IMR-90 (cell line): ENCODE data around the gene OSTN. TPM values are rescaled to one million over a fixed set of nuclear protein-coding genes. Genes with fewer than 3 reads are reported as not detected.

Source experiments
- ATAC-seq: fragments of 200-7000 bp; cut with Tn5 transposase; 2 replicates; pipeline ENCODE4 v1.9.1; 2020; ENCODE audit warnings: low read depth, mild to moderate bottlenecking, moderate library complexity
- BruUV-seq: library from RNA; stranded (reverse); fragments of 400-500 nt; replicated peaks from 2 replicates; lab custom pipeline; 2021; lab: Mats Ljungman, UMichigan
- CTCF ChIA-PET: fragments of 300-600 bp; formaldehyde crosslinking; extraction: SDS; loops from one replicate; lab custom pipeline; 2021; ENCODE audit warnings: antibody characterized with exemption; lab: Yijun Ruan, JAX
- POLR2A ChIA-PET: fragments of 300-600 bp; sonication (Branson Sonifier 250); formaldehyde crosslinking; loops from one replicate; lab custom pipeline; 2022; ENCODE audit warnings: antibody characterized with exemption; ENCODE audit not compliant: unreplicated experiment; lab: Charles Lee
- DNase-seq: peaks from one replicate; pipeline ENCODE4 v3.0.0; 2013
- H2AFZ ChIP-seq: replicated peaks from 2 replicates; pipeline ENCODE3; 2013; ENCODE audit warnings: low read length, mild to moderate bottlenecking; ENCODE audit not compliant: poor library complexity
- H2AK5ac ChIP-seq: 2 replicates; pipeline ENCODE4 v1.6.1; 2013; ENCODE audit warnings: low read depth, low read length, inconsistent platforms
- H2AK9ac ChIP-seq: replicated peaks from 2 replicates; pipeline ENCODE3; 2013; ENCODE audit warnings: mild to moderate bottlenecking, low read depth, low read length, moderate library complexity; ENCODE audit not compliant: poor library complexity
- H2BK120ac ChIP-seq: 2 replicates; pipeline ENCODE4 v1.6.1; 2013; ENCODE audit warnings: low read depth, low read length, inconsistent platforms
- H2BK15ac ChIP-seq: 3 replicates; pipeline ENCODE4 v1.6.1; 2013; ENCODE audit warnings: low read depth, low read length, inconsistent platforms
- H2BK20ac ChIP-seq: 2 replicates; pipeline ENCODE4 v1.6.1; 2013; ENCODE audit warnings: low read depth, mild to moderate bottlenecking, inconsistent platforms, low read length, moderate library complexity
- H2BK5ac ChIP-seq: 2 replicates; pipeline ENCODE4 v1.6.1; 2013; ENCODE audit warnings: mild to moderate bottlenecking, low read depth, low read length, inconsistent platforms; ENCODE audit not compliant: poor library complexity, severe bottlenecking
- H3K14ac ChIP-seq: replicated peaks from 2 replicates; pipeline ENCODE4 v1.6.1; 2013; ENCODE audit warnings: low read depth, low read length, inconsistent platforms
- H3K18ac ChIP-seq: 2 replicates; pipeline ENCODE4 v1.6.1; 2013; ENCODE audit warnings: low read depth, low read length, control low read depth
- H3K23ac ChIP-seq: 2 replicates; pipeline ENCODE4 v1.6.1; 2013; ENCODE audit warnings: low read depth, low read length, inconsistent platforms
- H3K27ac ChIP-seq: 2 replicates; pipeline ENCODE4 v1.5.1; 2013; ENCODE audit warnings: mild to moderate bottlenecking, control low read depth, low read length; ENCODE audit not compliant: insufficient read depth
- H3K27me3 ChIP-seq: 2 replicates; pipeline ENCODE4 v1.6.1; 2013; ENCODE audit warnings: low read length; ENCODE audit not compliant: control insufficient read depth, insufficient read depth
- H3K36me3 ChIP-seq: 2 replicates; pipeline ENCODE4 v1.6.1; 2013; ENCODE audit warnings: low read length, mixed read lengths; ENCODE audit not compliant: control insufficient read depth, insufficient read depth
- H3K4ac ChIP-seq: 2 replicates; pipeline ENCODE4 v1.6.1; 2013; ENCODE audit warnings: low read depth, low read length, inconsistent platforms
- H3K4me1 ChIP-seq: 2 replicates; pipeline ENCODE4 v1.6.1; 2013; ENCODE audit warnings: low read length, mixed read lengths; ENCODE audit not compliant: control insufficient read depth, insufficient read depth
- H3K4me2 ChIP-seq: 2 replicates; pipeline ENCODE4 v1.6.1; 2013; ENCODE audit warnings: low read depth, mild to moderate bottlenecking, control low read depth, low read length, moderate library complexity
- H3K4me3 ChIP-seq: 2 replicates; pipeline ENCODE4 v1.5.1; 2013; ENCODE audit warnings: low read depth, mild to moderate bottlenecking, control low read depth, low read length, moderate library complexity; ENCODE audit not compliant: insufficient read depth
- H3K56ac ChIP-seq: 2 replicates; pipeline ENCODE4 v1.6.1; 2013; ENCODE audit warnings: low read length, inconsistent platforms; ENCODE audit not compliant: insufficient read depth; ENCODE audit errors: extremely low read depth
- H3K79me1 ChIP-seq, 2 experiments: 2 replicates each; pipeline ENCODE4 v1.6.1; 2013; ENCODE audit warnings: low read length in 2 of 2, inconsistent platforms in 1 of 2, low read depth in 1 of 2
- H3K9ac ChIP-seq: 2 replicates; pipeline ENCODE4 v1.6.1; 2013; ENCODE audit warnings: low read depth, low read length, control low read depth
- H3K9me1 ChIP-seq: 2 replicates; pipeline ENCODE4 v1.6.1; 2013; ENCODE audit warnings: low read length, inconsistent platforms; ENCODE audit not compliant: insufficient read depth
- H3K9me3 ChIP-seq: 2 replicates; pipeline ENCODE4 v1.6.1; 2013; ENCODE audit warnings: low read length; ENCODE audit not compliant: control insufficient read depth, insufficient read depth
- H4K20me1 ChIP-seq: 2 replicates; pipeline ENCODE4 v1.6.1; 2013; ENCODE audit warnings: low read length, inconsistent platforms; ENCODE audit not compliant: insufficient read depth
- H4K5ac ChIP-seq: 2 replicates; pipeline ENCODE4 v1.6.1; 2013; ENCODE audit warnings: mild to moderate bottlenecking, low read depth, low read length, control low read depth
- H4K8ac ChIP-seq, 2 experiments: 2 replicates each; pipeline ENCODE4 v1.6.1; 2013; ENCODE audit warnings: low read depth in 2 of 2, low read length in 2 of 2, control low read depth in 1 of 2, inconsistent platforms in 1 of 2
- H4K91ac ChIP-seq: 2 replicates; pipeline ENCODE4 v1.6.1; 2013; ENCODE audit warnings: low read depth, low read length, inconsistent platforms; ENCODE audit not compliant: insufficient read depth
- BHLHE40 ChIP-seq: fragments of 150-350 bp; IDR thresholded peaks from 2 replicates; pipeline ENCODE4 v1.6.1; 2016; ENCODE audit warnings: mild to moderate bottlenecking, low read depth, low read length
- CTCF ChIP-seq: conservative IDR thresholded peaks from 2 replicates; pipeline ENCODE4 v1.5.1; 2012; ENCODE audit warnings: mild to moderate bottlenecking, low read depth, low read length, improper control_type of control experiment
- ELK1 ChIP-seq: fragments of 150-350 bp; IDR thresholded peaks from 2 replicates; pipeline ENCODE4 v1.6.1; 2016; ENCODE audit warnings: low read depth, mild to moderate bottlenecking, low read length, moderate library complexity, borderline replicate concordance
- MXI1 ChIP-seq: IDR thresholded peaks from 2 replicates; pipeline ENCODE4 v1.6.1; 2012; ENCODE audit warnings: low read depth, mild to moderate bottlenecking, low read length, moderate library complexity, borderline replicate concordance
- NFE2L2 ChIP-seq: fragments of 150-350 bp; IDR thresholded peaks from 2 replicates; pipeline ENCODE4 v1.6.1; 2016; ENCODE audit warnings: low read depth, mild to moderate bottlenecking, low read length
- WGBS, 2 experiments: methylation state at CpG; one replicate each; pipeline versions ENCODE4 v1.1.5 to v1.1.7; 2013; ENCODE audit warnings: missing lambda C conversion rate in 2 of 2; ENCODE audit not compliant: insufficient read length in 1 of 2; ENCODE audit errors: extremely low coverage in 2 of 2; 5-methylcytosine and 5-hydroxymethylcytosine counted together
- dilution Hi-C: fragments of 300-500 bp; cut with HindIII; formaldehyde crosslinking; loops from one replicate; pipeline ENCODE4 v1.14.3; 2018; ENCODE audit warnings: low sequenced_read_pairs; ENCODE audit not compliant: unreplicated experiment
- in situ Hi-C: fragments of 300-500 bp; cut with MboI; formaldehyde crosslinking; loops from 3 replicates; pipeline ENCODE4 v1.14.3; 2019; ENCODE audit warnings: low sequenced_read_pairs, inconsistent platforms, mixed read lengths
- intact Hi-C: fragments of 100-400 bp; cut with micrococcal nuclease; formaldehyde crosslinking; loops from 2 replicates; pipeline ENCODE4 v1.10.0; 2022
- polyA plus RNA-seq, 3 experiments: library from polyadenylated mRNA; depleted of rRNA; stranded (reverse); fragments of >200 nt; gene quantifications; 2 replicates each; pipeline ENCODE4 v1.2.3, GENCODE V29; 2012; ENCODE audit warnings: low replicate concordance in 1 of 3
- total RNA-seq: library from RNA; depleted of rRNA; stranded (reverse); fragments of >200 nt; gene quantifications from 2 replicates; pipeline ENCODE4 v1.2.3, GENCODE V29; 2012

Gene OSTN
- total and polyA plus RNA-seq, 2 of the 4 experiments (the other 2 are of a cell fraction), result not detected

- H2AK5ac ChIP-seq, result no peak overlapping the region
- no peak overlapping the region for H3K9ac ChIP-seq
- in situ Hi-C loops, result no loop called here
- H4K91ac ChIP-seq, result no peak overlapping the region
- POLR2A ChIA-PET, result no interaction called here
- CTCF ChIA-PET, result no interaction called here
- no peak overlapping the region for H3K4me2 ChIP-seq
- H3K9me3 ChIP-seq, result no peaks in the 10 kb centered on the region
- no peak overlapping the region for H2AK9ac ChIP-seq
- no peak overlapping the region for H3K18ac ChIP-seq
- DNase-seq (no peak), ATAC-seq (no peak)
- no peak overlapping the region for H3K56ac ChIP-seq
- H3K79me1 ChIP-seq, result no peaks in the 10 kb centered on the region
- no peaks in the 10 kb centered on the region for H3K9me1 ChIP-seq
- no peak overlapping the region for H2BK5ac ChIP-seq
- H4K5ac ChIP-seq, result no peak overlapping the region
- WGBS, 2 experiments, result no CpG with 5 or more reads among the region's 2 CpGs
- dilution Hi-C loops, result no loop called here
- no peak overlapping the region for H4K8ac ChIP-seq
- no peak overlapping the region for H2BK120ac ChIP-seq
- no peaks in the 10 kb centered on the region for H3K27me3 ChIP-seq
- H3K14ac ChIP-seq, result 0 out of 2 replicates have a peak overlapping the region, but pooled peaks have one; percentile 6
- H2AFZ ChIP-seq, result no peak overlapping the region
- no peak overlapping the region for H3K23ac ChIP-seq
- H3K4ac ChIP-seq, result no peak overlapping the region
- H3K4me1 ChIP-seq, result no peaks in the 10 kb centered on the region
- no TSS peak for BruUV-seq
- H4K20me1 ChIP-seq, result no peaks in the 10 kb centered on the region
- H3K36me3 ChIP-seq, result no peaks in the 10 kb centered on the region
- no peak overlapping the region for H3K4me3 ChIP-seq
- H2BK15ac ChIP-seq, result no peak overlapping the region
- no peak overlapping the region for H3K27ac ChIP-seq
- intact Hi-C loops, result no loop called here
- H2BK20ac ChIP-seq, result no peak overlapping the region
- TF ChIP-seq ELK1 (no peak), MXI1 (no peak), CTCF (no peak), NFE2L2 (no peak), BHLHE40 (no peak)
These were observed 58.2 kb downstream of the OSTN start for GRCh38 chr3:191257286-191257685.
